Measurements from ENCODE around the gene MS4A10.
A peak's percentile ranks its signal among the peaks of the same experiment; 100 is the strongest.

The MS4A10 gene

DNA sequence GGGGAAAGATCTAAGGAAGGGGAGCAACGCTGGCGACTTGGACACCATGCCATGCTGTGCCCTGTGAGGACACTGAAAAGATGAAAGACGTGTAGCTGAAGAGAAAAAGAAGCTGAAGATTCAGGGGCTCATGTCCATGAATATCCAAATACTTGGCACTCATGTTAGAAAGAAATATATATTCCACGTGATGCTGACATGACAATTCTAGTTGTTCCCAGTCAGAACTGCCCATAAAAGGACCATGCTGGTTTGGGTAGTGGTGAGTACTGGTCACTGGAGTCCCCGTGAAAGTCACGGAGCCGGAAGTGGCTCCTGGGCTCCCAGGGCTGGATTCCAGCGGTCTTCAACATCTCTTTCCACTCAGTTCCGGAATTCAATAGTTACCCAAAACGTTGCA, 18.6 kb upstream of the MS4A10 start:
- DNase-seq: no peak

DNA sequence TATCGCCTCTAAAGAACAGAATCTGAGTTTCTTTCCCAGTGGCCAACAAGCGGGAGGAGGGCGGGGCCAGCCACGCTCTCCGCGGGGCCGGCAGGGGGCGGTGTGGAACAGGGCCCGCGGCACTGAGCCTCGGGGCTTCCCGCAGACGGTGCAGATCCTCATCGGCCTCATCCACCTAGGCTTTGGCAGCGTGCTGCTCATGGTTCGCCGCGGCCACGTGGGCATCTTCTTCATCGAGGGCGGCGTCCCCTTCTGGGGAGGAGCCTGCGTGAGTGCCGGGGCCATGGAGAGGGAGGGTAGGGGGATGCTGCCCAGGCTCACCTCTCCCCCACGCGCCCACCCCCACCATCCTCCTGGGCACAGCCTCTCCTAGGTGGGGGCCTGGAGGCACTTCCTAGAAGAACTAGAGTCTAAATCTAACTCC, 17.7 kb upstream of the MS4A10 start:
- DNase-seq: no peak

GRCh38 chr11:60768202-60768601, 16.9 kb upstream of the MS4A10 start:
- DNase-seq: no peak

GRCh38 chr11:60769273-60769672, 15.9 kb upstream of the MS4A10 start:
- no peak for DNase-seq

DNA sequence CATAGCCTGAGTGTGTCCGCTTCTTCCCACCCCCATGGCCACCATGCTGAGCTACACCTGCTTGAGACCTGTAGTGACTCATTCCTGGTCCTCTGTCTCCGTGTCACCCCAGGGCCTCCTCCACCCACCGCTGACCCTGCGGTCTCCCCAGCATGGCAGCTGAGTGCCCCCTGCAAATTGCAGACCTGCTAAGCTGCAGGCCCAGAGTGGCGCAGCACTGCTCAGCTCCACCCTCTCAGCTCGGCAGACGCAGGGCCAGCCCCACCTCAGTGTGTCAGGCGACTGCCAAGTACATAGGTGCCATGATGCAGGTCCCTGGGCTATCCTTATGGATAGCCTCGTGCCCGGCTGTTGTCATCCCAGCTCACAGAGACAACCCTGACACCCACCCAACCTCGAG, 15.3 kb upstream of the MS4A10 start:
- no peak for DNase-seq

DNA sequence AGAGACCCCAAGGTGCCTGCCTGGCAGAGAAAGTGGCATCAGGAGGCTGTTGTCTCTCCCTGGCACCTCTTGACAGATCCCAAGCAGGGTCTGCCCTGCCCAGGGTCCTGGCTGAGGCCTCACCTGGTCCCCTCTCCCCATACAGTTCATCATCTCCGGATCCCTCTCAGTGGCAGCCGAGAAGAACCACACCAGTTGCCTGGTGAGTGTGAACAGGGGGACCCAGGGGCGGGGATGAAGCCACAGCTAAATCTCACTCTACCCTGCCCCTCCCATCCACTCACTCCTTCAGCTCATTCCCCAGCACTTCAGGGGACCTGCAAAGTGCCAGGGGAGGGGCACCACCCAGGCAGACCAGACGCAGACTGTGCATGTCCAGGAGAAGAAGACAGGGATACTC, 14.0 kb upstream of the MS4A10 start:
- DNase-seq: no peak

DNA sequence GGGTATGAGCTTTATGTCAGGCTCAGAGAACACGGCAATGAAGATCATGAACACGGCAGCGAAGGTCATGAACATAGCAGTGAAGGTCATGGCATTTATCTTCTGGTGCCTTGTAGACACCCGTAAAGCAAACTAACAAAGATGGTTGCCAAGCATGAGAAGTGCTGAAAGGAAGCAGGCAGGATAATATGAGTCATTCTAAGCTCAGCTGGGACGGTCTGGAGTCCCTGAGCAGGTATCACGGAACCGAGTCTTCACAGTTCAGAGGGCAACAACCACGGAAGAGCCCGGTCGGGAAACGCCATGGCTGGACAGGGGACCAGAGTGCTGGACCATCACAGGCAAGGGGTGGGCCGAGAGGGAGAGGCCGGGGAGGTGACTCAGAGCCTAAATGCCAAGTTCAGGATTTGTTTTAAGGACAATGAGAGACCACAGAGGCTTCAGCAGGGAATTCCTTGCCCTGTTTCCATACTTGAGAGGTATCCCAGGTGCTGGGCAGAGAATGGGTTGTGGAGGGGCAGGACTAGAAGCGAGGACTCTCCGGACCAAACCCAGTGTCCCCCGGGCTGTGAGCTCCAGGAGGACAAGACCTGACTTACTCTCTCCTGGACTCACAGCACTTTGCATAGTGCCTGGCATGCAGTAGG, 13.1 kb upstream of the MS4A10 start:
- DNase-seq: no peak

DNA sequence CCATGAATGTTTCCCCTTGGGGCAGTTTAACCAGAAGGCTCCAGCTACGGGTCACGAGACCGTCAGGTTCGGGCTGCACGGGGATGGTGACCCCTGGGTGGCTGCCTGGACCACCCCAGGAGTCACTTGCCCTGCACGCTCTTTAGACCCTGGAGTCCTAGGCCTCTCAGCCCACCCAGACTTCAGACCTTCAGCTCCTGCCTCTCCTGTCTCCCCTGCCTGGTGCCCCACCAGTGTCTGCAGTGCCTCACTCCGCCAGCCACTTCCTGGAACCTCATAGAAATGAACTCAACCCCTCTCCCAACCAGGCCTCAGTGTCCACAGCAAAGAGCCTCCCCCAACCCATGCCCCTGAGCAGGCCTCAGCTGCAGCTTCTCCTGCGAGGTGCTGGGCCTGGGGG, 12.5 kb upstream of the MS4A10 start:
- DNase-seq: no peak

- no peak for DNase-seq
Observed at GRCh38 chr11:60774726-60775125, 10.4 kb upstream of the MS4A10 start.

DNA sequence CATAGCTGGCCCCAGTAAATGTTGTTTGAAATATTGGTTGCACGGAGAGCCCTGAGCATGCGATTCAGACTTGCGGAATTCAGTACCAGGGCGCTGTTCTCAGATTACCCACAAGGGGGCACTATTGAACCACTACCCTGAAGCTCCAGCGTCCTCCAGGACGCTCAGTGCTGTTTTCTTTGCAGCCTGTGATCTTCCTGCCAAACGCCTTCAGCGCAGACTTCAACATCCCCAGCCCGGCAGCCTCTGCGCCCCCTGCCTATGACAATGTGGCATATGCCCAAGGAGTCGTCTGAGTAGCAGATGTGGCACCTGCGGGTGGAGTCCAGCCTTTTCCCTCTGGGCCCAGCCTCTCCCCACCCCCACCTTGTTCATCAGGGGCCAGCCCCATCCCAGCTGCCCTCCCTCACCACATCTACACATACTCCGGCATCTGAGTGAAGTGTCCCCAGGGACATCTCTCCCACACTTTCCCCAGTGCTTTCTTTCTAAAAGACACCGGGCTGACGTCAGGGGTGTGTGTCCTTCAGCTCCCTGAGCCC, 9.6 kb upstream of the MS4A10 start:
- DNase-seq: peak; percentile 82

DNA sequence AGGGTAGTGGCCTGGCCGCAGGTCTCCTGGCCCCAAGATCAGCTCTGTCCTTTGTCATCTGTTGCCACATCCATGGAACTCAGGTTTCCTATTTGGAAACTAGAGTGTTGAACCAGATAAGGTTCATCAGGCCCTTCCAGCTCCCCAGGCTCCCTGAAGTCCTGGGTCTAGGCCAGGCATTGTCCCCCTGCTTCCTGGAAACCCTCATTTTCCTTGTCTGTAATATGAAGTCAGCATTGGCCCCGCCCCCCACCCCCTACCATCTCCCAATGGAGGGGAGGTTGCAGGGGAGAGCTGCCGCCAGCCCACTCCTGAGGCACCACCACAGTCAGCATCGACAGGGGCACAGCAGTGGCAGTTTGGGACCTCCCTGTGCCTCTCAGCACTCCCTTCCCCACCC, 9.0 kb upstream of the MS4A10 start:
- no peak for DNase-seq

DNA sequence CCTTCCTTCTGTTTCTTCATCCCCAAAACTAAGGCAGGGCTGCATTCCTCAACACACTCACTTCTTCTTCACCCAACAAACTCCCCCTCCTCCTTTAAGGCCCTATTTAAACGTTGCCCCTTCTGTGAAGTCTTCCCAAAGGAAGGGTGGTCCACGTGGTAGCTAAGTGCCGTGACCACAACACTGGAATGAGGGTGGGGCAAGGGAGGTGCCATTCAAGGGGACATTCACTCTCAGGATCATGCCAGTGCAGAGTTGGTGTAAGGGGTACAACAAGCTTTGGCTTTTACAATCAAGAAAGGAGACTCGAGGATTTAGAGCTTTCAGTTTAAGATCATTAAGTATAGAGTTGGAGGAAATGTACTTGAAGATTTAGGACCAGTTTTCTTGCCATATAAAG, 8.0 kb upstream of the MS4A10 start:
- no peak for DNase-seq

GRCh38 chr11:60777572-60777971, 7.6 kb upstream of the MS4A10 start:
- no peak for DNase-seq

DNA sequence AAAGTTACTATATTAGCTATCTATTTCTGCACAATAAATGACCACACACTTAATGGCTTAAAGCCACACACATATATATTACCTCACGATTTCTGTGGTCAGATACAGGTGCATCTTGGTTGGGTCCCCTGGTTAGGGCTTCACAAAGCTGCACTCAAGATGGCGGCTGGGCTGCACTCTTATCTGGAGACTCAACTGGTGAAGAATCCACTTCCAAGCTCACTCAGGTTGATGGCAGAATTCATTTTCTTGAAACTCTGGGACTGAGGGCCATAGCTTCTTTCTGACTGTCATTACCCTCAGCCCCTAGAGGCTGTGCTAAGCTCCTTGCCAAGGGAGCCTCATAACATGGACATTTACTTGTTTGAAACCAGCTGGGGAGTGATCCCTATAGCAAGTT, 5.1 kb upstream of the MS4A10 start:
- DNase-seq: no peak

DNA sequence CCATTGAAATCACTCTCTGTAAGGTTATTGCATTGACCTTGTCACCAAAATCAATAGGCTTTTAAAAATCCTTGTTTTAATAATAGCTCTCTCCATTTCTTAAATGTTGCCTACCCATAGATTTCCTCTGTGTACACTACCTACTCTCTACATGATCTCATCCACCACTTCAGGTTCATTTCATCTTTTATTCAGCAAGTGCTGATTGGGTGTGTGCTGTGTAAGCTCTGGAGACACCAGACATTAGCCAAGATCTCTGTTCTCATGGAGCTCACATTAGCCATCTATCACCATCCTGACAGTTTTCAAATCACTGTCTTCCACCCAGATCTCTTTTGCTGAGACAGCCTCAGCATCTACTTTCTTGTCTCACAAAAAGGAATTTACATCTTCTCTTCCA, 4.4 kb upstream of the MS4A10 start:
- no peak for DNase-seq

DNA sequence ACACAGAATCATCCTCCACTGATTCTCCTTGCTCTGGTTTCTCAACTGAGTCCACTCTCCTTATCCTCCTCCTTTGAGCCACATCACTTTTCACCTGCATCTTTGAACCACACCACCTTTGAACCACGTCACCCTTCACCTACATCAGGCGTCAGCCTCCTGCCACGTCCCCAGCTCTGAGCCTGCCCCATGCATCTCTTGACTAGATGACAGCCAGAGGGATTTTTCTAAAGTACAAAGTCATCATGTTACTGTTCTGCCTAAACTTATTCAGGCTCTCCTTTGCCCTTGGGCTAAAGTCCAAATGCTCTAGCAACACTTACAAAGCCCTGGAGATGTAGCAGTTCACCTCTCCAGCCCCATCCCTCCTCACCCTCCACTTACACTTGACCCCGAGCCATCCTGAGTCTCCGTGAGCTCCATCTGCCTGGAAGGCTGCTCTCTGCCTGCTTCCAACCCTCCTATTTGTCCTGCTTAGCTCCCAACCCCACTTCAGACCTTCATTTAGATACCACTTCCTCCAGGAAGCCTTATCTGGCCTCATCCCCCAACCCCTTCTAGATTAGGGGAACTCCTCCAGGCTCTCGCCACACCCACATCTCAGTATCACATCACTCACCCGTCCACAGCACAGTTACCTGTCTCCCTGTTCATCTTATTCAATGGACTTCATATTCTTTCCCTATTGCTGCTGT, 3.7 kb upstream of the MS4A10 start:
- DNase-seq: no peak

GRCh38 chr11:60781981-60782316, 3.2 kb upstream of the MS4A10 start:
- no peak for DNase-seq

DNA sequence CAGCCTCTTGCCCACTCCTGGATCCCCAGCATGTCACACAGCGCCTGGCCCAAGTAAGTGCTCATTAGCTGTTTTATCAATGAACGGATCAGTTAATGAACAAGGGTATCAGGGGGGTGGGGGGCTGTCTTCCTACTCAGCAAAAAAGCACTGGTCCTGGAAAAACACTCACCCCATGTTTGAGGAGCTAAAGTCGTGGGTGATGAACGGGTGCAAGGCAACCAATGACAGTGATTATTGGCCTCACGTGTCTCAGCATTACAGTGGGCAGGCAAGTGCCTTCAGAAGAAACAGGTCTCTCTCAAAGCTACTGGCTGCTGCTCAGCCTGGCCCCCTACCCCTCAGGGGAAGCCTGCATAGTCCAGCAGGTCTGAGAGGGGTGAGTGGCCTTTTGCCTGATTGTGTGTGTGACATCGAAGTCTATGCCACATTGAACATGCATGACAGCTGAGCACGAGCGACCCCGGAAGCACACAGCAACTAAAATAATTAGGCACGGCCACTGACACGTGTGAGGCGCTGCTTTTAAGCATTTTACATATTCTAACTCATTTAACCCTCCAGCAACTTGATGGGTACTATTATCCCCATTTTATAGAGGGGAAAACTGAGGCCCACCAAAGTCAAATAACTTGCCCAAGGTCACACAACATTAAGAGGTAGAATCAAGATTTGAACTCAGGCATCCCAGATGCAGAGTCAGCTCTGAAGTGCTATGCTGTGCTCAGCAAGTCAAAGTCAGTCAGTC, 2.6 kb upstream of the MS4A10 start:
- DNase-seq: no peak

- no peak for DNase-seq
Observed at GRCh38 chr11:60783141-60783484, 2.0 kb upstream of the MS4A10 start.

GRCh38 chr11:60783911-60784310, 1.2 kb upstream of the MS4A10 start:
- no peak for DNase-seq

- DNase-seq: no peak
Observed at GRCh38 chr11:60785806-60786361, 751 bp downstream of the MS4A10 start.

GRCh38 chr11:60786811-60787567, 1.9 kb downstream of the MS4A10 start:
- DNase-seq: no peak
